RWPE1 (cell line): ENCODE results near the gene GTPBP6.

Experiments
- CTCF ChIA-PET: fragments of 350-600 bp; sonication (Branson Sonifier 250); formaldehyde crosslinking; extraction: SDS; loops from one replicate; lab custom pipeline; 2021; lab: Yijun Ruan, JAX
- POLR2A ChIA-PET: fragments of 400-600 bp; formaldehyde crosslinking; extraction: SDS; loops from one replicate; lab custom pipeline; 2020; ENCODE audit warnings: antibody characterized with exemption; ENCODE audit not compliant: low non-redundant PET; lab: Yijun Ruan, JAX
- DNase-seq: peaks from one replicate; pipeline ENCODE4 v3.0.0; 2012; ENCODE audit warnings: low spot score
- H3K27ac ChIP-seq: fragments of 450-650 bp; 2 replicates; pipeline ENCODE4 v1.5.1; 2017
- TF ChIP-seq, protein P1 (sequence below): fragments of 450-650 bp; conservative IDR thresholded peaks from 2 replicates; pipeline ENCODE4 v1.5.1; 2017; ENCODE audit warnings: low read depth, mild to moderate bottlenecking

The GTPBP6 gene

DNA sequence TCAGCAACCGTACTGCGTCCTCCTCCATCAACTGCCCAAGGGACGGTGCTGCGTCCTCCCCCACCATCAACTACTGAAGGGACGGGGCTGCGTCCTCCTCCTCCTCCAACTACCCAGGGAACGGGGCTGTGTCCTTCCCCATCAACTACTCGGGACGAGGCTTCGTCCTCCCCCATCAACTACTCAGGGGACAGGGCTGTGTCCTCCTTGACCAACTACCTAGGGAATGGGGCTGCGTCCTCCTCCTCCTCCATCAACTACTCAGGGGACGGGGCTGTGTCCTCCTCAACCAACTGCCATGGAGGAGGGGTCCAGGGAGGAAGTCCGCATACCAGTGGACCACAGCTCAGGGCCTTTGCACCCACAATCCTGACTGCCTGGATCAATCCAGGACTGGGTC, 43.8 kb upstream of the GTPBP6 start:
- no peak for DNase-seq
- ChIA-PET CTCF (no interaction called here), POLR2A (no interaction called here)
- TF ChIP-seq, protein P1, sequence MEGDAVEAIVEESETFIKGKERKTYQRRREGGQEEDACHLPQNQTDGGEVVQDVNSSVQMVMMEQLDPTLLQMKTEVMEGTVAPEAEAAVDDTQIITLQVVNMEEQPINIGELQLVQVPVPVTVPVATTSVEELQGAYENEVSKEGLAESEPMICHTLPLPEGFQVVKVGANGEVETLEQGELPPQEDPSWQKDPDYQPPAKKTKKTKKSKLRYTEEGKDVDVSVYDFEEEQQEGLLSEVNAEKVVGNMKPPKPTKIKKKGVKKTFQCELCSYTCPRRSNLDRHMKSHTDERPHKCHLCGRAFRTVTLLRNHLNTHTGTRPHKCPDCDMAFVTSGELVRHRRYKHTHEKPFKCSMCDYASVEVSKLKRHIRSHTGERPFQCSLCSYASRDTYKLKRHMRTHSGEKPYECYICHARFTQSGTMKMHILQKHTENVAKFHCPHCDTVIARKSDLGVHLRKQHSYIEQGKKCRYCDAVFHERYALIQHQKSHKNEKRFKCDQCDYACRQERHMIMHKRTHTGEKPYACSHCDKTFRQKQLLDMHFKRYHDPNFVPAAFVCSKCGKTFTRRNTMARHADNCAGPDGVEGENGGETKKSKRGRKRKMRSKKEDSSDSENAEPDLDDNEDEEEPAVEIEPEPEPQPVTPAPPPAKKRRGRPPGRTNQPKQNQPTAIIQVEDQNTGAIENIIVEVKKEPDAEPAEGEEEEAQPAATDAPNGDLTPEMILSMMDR: no peak
- H3K27ac ChIP-seq: no peak overlapping the region

DNA sequence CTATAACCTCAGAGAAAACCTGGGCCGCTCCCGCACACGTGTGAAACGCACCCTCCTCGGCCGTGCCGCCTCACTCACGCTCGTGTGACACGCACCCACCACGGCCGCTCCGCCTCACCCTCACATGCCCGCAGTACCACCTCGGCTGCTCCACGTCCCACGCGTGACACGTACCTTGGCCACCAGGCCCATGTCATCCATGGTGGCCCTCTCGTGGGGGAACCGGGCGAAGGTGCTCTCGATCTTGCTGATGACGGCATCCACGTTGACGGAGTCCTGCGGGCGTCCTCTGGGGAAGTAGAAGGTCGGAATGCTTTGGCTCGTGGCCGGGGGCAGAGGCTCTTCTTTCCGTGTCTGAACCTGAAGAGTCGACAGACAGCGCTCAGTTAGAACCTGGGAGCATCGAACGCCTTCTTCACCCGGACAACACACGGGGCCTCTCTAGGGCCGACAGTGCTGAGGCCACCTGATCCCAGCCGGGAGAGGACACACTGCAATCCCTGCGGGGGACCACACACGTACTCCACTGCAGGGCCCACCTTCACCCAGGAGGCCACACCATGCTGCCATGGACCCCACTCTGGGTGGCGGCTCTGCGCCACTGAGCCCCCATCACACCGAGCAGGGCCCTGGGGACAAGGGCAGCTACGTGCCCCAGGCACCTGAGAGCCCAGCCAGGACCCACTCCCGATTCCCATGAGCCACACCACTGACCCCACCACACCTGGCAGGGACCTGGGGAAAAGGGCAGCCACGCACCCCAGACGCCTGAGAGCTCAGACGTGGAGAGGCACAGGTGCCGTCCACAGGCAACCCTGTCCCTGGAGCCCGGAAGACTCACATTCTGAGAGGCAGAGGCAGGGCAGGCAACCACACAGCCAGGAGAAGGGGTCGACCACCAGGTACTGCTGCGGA, 42.9 kb upstream of the GTPBP6 start:
- CTCF ChIA-PET: no interaction called here
- TF ChIP-seq, protein P1: no peak

DNA sequence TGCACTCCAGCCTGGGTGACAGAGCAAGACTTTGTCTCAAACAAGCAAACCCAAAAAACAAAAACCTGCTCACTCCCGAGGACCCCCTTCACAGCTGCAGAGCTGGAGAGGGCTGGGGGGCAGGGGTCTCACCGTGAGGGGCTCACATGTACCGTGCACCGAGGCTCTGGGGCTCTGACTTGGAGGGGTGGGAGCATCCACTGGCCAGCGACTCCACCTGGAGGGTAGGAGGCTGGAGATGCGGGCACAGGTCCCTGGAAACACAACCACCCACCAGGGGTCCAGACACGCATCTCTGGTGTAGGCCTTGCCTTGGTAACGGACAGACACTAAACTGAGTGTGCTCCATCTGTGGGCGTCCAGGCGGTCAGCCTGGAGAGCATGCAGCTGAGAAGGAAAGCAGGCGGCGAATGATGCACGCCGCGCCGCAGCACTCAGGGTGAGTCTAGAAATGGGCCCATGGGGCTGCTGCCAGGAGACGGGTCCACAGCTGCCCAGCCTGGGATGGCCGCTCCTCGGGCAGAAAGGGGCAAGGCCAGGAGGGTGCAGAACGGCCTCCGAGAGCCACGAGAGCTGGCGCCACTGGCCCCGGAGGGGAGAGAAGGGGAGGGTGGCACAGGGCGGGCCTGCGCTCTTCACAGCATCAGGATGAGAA, 42.0 kb upstream of the GTPBP6 start:
- no peak overlapping the region for H3K27ac ChIP-seq
- no peak for DNase-seq
- TF ChIP-seq, protein P1: no peak
- POLR2A ChIA-PET: no interaction called here
- CTCF ChIA-PET: no interaction called here

More for the DNA sequence above, 42.9 kb upstream of the GTPBP6 start:
- POLR2A ChIA-PET: no interaction called here
- H3K27ac ChIP-seq: no peak overlapping the region
- DNase-seq: no peak

DNA sequence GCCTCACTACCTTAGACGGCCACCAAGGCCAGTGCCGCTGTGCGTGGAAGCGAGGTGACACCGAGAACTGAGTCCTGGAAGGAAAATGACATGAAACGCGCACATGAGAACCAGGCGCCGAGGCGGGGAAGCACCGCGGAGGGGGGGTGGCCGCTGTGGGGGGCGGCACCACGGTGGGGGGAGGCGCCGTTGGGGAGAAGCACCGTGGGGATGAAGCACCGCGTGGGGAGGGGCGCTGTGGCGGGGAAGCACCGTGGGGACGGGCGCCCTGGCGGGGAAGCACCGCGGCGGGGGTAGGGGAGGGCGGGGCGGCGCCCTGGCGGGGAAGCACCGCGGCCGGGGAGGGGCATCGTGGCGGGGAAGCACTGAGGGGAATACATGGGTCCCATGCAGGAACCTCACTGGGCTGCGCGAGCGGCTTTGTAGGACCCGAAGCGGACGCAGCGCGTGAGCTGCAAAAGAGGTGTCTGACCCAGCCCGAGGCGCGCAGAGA, 40.1 kb upstream of the GTPBP6 start:
- no peak for DNase-seq
- ChIA-PET CTCF (no interaction called here), POLR2A (no interaction called here)
- H3K27ac ChIP-seq: no peak overlapping the region
- TF ChIP-seq, protein P1: no peak

- H3K27ac ChIP-seq: peak overlapping the region; percentile 49
- TF ChIP-seq, protein P1: no peak
- ChIA-PET POLR2A (no interaction called here), CTCF (no interaction called here)
- DNase-seq: peak; percentile 18
These were observed 39.3 kb upstream of the GTPBP6 start for GRCh38 chrX:357693-358471.

GRCh38 chrX:357035-357692, 38.6 kb upstream of the GTPBP6 start:
- ChIA-PET CTCF (no interaction called here), POLR2A (no interaction called here)
- TF ChIP-seq, protein P1: no peak
- peak overlapping the region; percentile 73 for H3K27ac ChIP-seq
- no peak for DNase-seq
